GM12878 (cell line): ENCODE data around the gene PADI2. TPM values are rescaled to one million over a fixed set of nuclear protein-coding genes. Genes with fewer than 3 reads are reported as not detected.

Experiments used
- ATF3 ChIP-seq: IDR thresholded peaks from 2 replicates; pipeline ENCODE4 v1.6.1; 2011; ENCODE audit warnings: low read depth, mild to moderate bottlenecking, low read length, moderate library complexity, borderline replicate concordance; ENCODE audit errors: extremely low read depth
- BACH1 ChIP-seq: fragments of 450-650 bp; IDR thresholded peaks from 2 replicates; pipeline ENCODE4 v1.6.1; 2017; ENCODE audit warnings: mild to moderate bottlenecking, borderline replicate concordance
- BMI1 ChIP-seq: fragments of 450-650 bp; IDR thresholded peaks from 2 replicates; pipeline ENCODE4 v1.6.1; 2016; ENCODE audit warnings: mild to moderate bottlenecking, moderate library complexity, borderline replicate concordance
- CBX3 ChIP-seq: fragments of 200-600 bp; sonication (generic); IDR thresholded peaks from 2 replicates; pipeline ENCODE4 v1.6.1; 2016; ENCODE audit warnings: low read depth, borderline replicate concordance
- CHD4 ChIP-seq: fragments of 200-600 bp; sonication (generic); IDR thresholded peaks from 2 replicates; pipeline ENCODE4 v1.6.1; 2016; ENCODE audit warnings: mild to moderate bottlenecking
- DPF2 ChIP-seq: fragments of 450-650 bp; IDR thresholded peaks from 2 replicates; pipeline ENCODE4 v1.6.1; 2017; ENCODE audit warnings: mild to moderate bottlenecking
- EED ChIP-seq: sonication (generic); IDR thresholded peaks from 2 replicates; pipeline ENCODE4 v1.6.1; 2016; ENCODE audit warnings: antibody characterized with exemption, low read depth
- EGR1 ChIP-seq, 2 experiments: IDR thresholded peaks; 1 replicate in 1 of 2; 2 replicates in 1 of 2; pipeline ENCODE4 v1.6.1; 2011 to 2012; ENCODE audit warnings: low read depth in 2 of 2, low read length in 2 of 2, borderline replicate concordance in 1 of 2, mild to moderate bottlenecking in 1 of 2, moderate library complexity in 1 of 2
- FOXM1 ChIP-seq: IDR thresholded peaks from 2 replicates; pipeline ENCODE4 v1.6.1; 2012; ENCODE audit warnings: low read depth, mild to moderate bottlenecking, inconsistent platforms, low read length, moderate library complexity
- IKZF1 ChIP-seq: fragments of 450-650 bp; conservative IDR thresholded peaks from 2 replicates; pipeline ENCODE4 v1.6.1; 2017; ENCODE audit warnings: antibody characterized with exemption, mild to moderate bottlenecking
- IKZF2 ChIP-seq, 2 experiments: fragments of 450-650 bp; IDR thresholded peaks; 2 replicates each; pipeline ENCODE4 v1.6.1; 2017; ENCODE audit warnings: mild to moderate bottlenecking in 2 of 2, moderate library complexity in 2 of 2
- JUND ChIP-seq: IDR thresholded peaks from 2 replicates; pipeline ENCODE4 v1.6.1; 2012; ENCODE audit warnings: low read depth, mild to moderate bottlenecking, low read length, improper control_type of control experiment, moderate library complexity
- MEF2B ChIP-seq: fragments of 450-650 bp; IDR thresholded peaks from 2 replicates; pipeline ENCODE4 v1.6.1; 2018; ENCODE audit warnings: mild to moderate bottlenecking, moderate library complexity; ENCODE audit not compliant: partially characterized antibody, poor library complexity, severe bottlenecking
- PRDM15 ChIP-seq: fragments of 450-650 bp; formaldehyde crosslinking; IDR thresholded peaks from 2 replicates; pipeline ENCODE4 v1.4.0; 2020; ENCODE audit warnings: mild to moderate bottlenecking, moderate library complexity
- RBBP5 ChIP-seq: fragments of 200-600 bp; sonication (generic); conservative IDR thresholded peaks from 2 replicates; pipeline ENCODE4 v1.6.1; 2016
- RUNX3 ChIP-seq: IDR thresholded peaks from 2 replicates; pipeline ENCODE4 v1.6.1; 2012; ENCODE audit warnings: low read length, inconsistent platforms
- SIX5 ChIP-seq: IDR thresholded peaks from 2 replicates; pipeline ENCODE4 v1.6.1; 2011; ENCODE audit warnings: mild to moderate bottlenecking, low read depth, low read length, moderate library complexity; ENCODE audit not compliant: severe bottlenecking
- SPI1 ChIP-seq: IDR thresholded peaks from 2 replicates; pipeline ENCODE4 v1.6.1; 2011; ENCODE audit warnings: low read depth, mild to moderate bottlenecking, low read length, moderate library complexity, borderline replicate concordance; ENCODE audit not compliant: insufficient read depth
- STAT3 ChIP-seq: IDR thresholded peaks from 2 replicates; pipeline ENCODE4 v1.6.1; 2011; ENCODE audit warnings: low read depth, low read length, improper control_type of control experiment
- SUPT20H ChIP-seq: IDR thresholded peaks from 2 replicates; pipeline ENCODE4 v1.6.1; 2011; ENCODE audit warnings: low read depth, mild to moderate bottlenecking, low read length, moderate library complexity, borderline replicate concordance; ENCODE audit not compliant: control insufficient read depth
- TAF1 ChIP-seq: IDR thresholded peaks from 2 replicates; pipeline ENCODE4 v1.6.1; 2011; ENCODE audit warnings: mild to moderate bottlenecking, low read depth, low read length, borderline replicate concordance
- TCF12 ChIP-seq: IDR thresholded peaks from 2 replicates; pipeline ENCODE4 v1.6.1; 2011; ENCODE audit warnings: low read depth, mild to moderate bottlenecking, low read length
- WRNIP1 ChIP-seq: IDR thresholded peaks from 2 replicates; pipeline ENCODE4 v1.6.1; 2011; ENCODE audit warnings: low read depth, low read length, improper control_type of control experiment, borderline replicate concordance
- polyA plus RNA-seq, 11 experiments: library from polyadenylated mRNA; depleted of rRNA in 4 of 11; unstranded in 6 of 11; stranded (reverse) in 5 of 11; fragments of >200 nt; fragmentation: Nextera tagmentation in 4 of 11; fragmentation: Illumina TruSeq in 1 of 11; extraction: Ambion mirVana in 4 of 11; extraction: Trizol in 1 of 11; gene quantifications; 1 replicate in 1 of 11; 2 replicates in 10 of 11; pipeline versions ENCODE4 v1.2.1 to v1.2.3, GENCODE V29; 2011 to 2016; ENCODE audit warnings: inconsistent platforms in 2 of 11, missing spikeins in 2 of 11, low read depth in 1 of 11
- total RNA-seq, 4 experiments: library from RNA; depleted of rRNA in 3 of 4; stranded (reverse); fragments of >200 nt in 3 of 4; fragmentation: Illumina TruSeq in 1 of 4; extraction: Trizol in 1 of 4; gene quantifications; 2 replicates each; pipeline versions ENCODE4 v1.2.1 to v1.2.3, GENCODE V29; 2013 to 2021
- TF ChIP-seq, protein P1 (sequence below): fragments of 450-650 bp; IDR thresholded peaks from 2 replicates; pipeline ENCODE4 v1.6.1; 2016; ENCODE audit warnings: mild to moderate bottlenecking
- TF ChIP-seq, protein P2 (sequence below): fragments of 450-650 bp; IDR thresholded peaks from 2 replicates; pipeline ENCODE4 v1.6.1; 2017; ENCODE audit warnings: borderline replicate concordance

The PADI2 gene
- total and polyA plus RNA-seq, 10 of the 15 experiments (the other 5 are each of a cell fraction or from before 2014, with no cell fraction given): 0.05 to 3.0 (median 0.10) TPM; not detected in 1

- TF ChIP-seq JUND (no peak), RUNX3 (no peak), IKZF2 (IDR thresholded peaks at IDR 0.05) (peak; percentile 50 to 54; a peak in 2 of 4 replicates), SIX5 (no peak), FOXM1 (no peak), PRDM15 (CRISPR knock-in tag) (no peak), SUPT20H (no peak), EED (no peak), SPI1 (peak; percentile 81; the same call in 1 of the 2 replicates), WRNIP1 (no peak), STAT3 (no peak), RBBP5 (no peak), TCF12 (peak; percentile 39; the same call in 1 of the 2 replicates), TAF1 (no peak), ATF3 (no peak), EGR1 (IDR thresholded peaks at IDR 0.05; ENCODE audit: borderline replicate concordance in 1 of 2, low read depth in 2 of 2, low read length in 2 of 2) (no peak), BMI1 (no peak), IKZF1 (peak; percentile 69), DPF2 (0 out of 2 replicates have a peak, but pooled peaks have one; percentile 40), CHD4 (no peak), BACH1 (no peak), CBX3 (no peak), MEF2B (peak; percentile 96)
- TF ChIP-seq, protein P1, sequence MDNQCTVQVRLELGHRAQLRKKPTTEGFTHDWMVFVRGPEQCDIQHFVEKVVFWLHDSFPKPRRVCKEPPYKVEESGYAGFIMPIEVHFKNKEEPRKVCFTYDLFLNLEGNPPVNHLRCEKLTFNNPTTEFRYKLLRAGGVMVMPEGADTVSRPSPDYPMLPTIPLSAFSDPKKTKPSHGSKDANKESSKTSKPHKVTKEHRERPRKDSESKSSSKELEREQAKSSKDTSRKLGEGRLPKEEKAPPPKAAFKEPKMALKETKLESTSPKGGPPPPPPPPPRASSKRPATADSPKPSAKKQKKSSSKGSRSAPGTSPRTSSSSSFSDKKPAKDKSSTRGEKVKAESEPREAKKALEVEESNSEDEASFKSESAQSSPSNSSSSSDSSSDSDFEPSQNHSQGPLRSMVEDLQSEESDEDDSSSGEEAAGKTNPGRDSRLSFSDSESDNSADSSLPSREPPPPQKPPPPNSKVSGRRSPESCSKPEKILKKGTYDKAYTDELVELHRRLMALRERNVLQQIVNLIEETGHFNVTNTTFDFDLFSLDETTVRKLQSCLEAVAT: no peak
- TF ChIP-seq, protein P2, sequence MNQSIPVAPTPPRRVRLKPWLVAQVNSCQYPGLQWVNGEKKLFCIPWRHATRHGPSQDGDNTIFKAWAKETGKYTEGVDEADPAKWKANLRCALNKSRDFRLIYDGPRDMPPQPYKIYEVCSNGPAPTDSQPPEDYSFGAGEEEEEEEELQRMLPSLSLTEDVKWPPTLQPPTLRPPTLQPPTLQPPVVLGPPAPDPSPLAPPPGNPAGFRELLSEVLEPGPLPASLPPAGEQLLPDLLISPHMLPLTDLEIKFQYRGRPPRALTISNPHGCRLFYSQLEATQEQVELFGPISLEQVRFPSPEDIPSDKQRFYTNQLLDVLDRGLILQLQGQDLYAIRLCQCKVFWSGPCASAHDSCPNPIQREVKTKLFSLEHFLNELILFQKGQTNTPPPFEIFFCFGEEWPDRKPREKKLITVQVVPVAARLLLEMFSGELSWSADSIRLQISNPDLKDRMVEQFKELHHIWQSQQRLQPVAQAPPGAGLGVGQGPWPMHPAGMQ: no peak
Observed at GRCh38 chr1:17119773-17120480, 676 bp upstream of the PADI2 start (continued).
